Lung (tissue), 12 donors: ENCODE measurements around the gene SLC37A1. TPM values are rescaled to one million over a fixed set of nuclear protein-coding genes. Genes with fewer than 3 reads are reported as not detected.

ENCODE experiments used
- ATAC-seq: fragments of 200-7000 bp; cut with Tn5 transposase; one replicate; pipeline ENCODE4 v1.9.1; 2020; ENCODE audit warnings: moderate number of reproducible peaks; ENCODE audit not compliant: insufficient read depth, low FRiP score
- DNase-seq, 3 donors: peaks; one replicate each; pipeline ENCODE4 v3.0.0-alpha.2; 2013 to 2017
- H3K27ac ChIP-seq, 2 donors: one replicate each; pipeline ENCODE4 v1.5.1; 2013; ENCODE audit warnings: mild to moderate bottlenecking in 2 of 2, moderate library complexity in 2 of 2, control low read depth in 1 of 2, inconsistent platforms in 1 of 2, low read depth in 1 of 2, low read length in 1 of 2
- H3K27me3 ChIP-seq, 3 donors: one replicate each; pipeline ENCODE4 v1.5.1; 2013; ENCODE audit warnings: low read length in 2 of 3; ENCODE audit not compliant: control insufficient read depth in 3 of 3, insufficient read depth in 3 of 3
- H3K36me3 ChIP-seq, 4 donors: one replicate each; pipeline ENCODE4 v1.5.1; 2013; ENCODE audit warnings: low read length in 4 of 4, mild to moderate bottlenecking in 1 of 4, moderate library complexity in 1 of 4; ENCODE audit not compliant: control insufficient read depth in 4 of 4, insufficient read depth in 4 of 4
- H3K4me1 ChIP-seq, 5 donors: one replicate each; pipeline ENCODE4 v1.5.1; 2013; ENCODE audit warnings: low read length in 5 of 5, mild to moderate bottlenecking in 2 of 5, moderate library complexity in 1 of 5; ENCODE audit not compliant: control insufficient read depth in 5 of 5, insufficient read depth in 5 of 5
- H3K4me3 ChIP-seq: one replicate; pipeline ENCODE4 v1.5.1; 2013; ENCODE audit warnings: mild to moderate bottlenecking, control low read depth, moderate library complexity
- H3K9ac ChIP-seq, 2 donors: one replicate each; pipeline ENCODE4 v1.5.1; 2013; ENCODE audit warnings: low read length in 2 of 2, control low read depth in 1 of 2; ENCODE audit not compliant: insufficient read depth in 1 of 2
- H3K9me3 ChIP-seq, 4 donors: one replicate each; pipeline ENCODE4 v1.5.1; 2013; ENCODE audit warnings: low read length in 3 of 4, mild to moderate bottlenecking in 1 of 4, moderate library complexity in 1 of 4; ENCODE audit not compliant: control insufficient read depth in 4 of 4, insufficient read depth in 3 of 4
- WGBS, 2 donors: extraction: QIAGEN DNeasy Blood & Tissue Kit; methylation state at CpG; one replicate each; pipeline ENCODE4 v1.1.7; 2013; 5-methylcytosine and 5-hydroxymethylcytosine counted together
- polyA plus RNA-seq, 2 donors: library from polyadenylated mRNA; stranded (reverse); fragments of 200-250 nt; gene quantifications; one replicate each; pipeline ENCODE4 v1.2.1, GENCODE V29; 2013
- total RNA-seq, 2 donors: library from RNA; depleted of rRNA in 1 of 2; stranded (reverse); fragments of >200 nt in 1 of 2; gene quantifications; one replicate each; pipeline ENCODE4 v1.2.1, GENCODE V29; 2014 to 2021
- TF ChIP-seq, protein P1 (sequence below): IDR thresholded peaks from 2 replicates; pipeline ENCODE4 v1.5.1; 2012; ENCODE audit warnings: mild to moderate bottlenecking; ENCODE audit errors: control extremely low read depth, extremely low read depth
- donor health status: control.
- donor health status: control.
- donor health status: Bipolar disorder and iron deficiency.
- donor health status: healthy.
- donor health status: DM: yes; HTN: yes; CAD: no.

The SLC37A1 gene
- total and polyA plus RNA-seq, 4 donors: 13.3 to 29.5 (median 19.6) TPM

DNA sequence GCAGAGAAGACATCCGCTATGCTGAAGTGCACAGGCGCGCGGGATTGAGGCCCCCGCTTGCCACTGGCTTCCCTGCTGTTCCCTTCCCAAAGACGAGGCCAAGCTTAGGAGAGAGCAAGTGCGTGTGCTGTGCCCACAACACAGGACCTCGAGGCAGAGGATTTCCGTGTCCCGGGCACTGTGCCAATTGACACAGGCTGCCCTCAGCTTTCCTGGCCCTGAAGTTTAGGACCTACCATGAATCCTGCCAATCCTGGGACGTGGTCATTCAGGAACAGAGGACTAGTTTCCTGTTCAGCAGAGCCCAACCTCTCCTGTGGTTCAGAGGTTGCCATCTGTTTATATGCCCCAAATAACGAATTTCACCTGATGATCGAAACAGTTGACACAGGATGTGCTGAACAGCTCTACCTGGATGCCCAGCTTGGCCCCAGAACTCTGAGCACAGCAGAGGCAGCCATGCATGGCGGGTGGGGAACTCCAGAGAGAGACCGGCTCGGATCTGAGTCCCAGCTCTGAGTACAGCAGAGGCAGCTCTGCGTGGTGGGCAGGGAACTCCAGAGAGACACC, 22.0 kb downstream of the SLC37A1 start:
- no peaks in the 10 kb centered on the region for H3K27me3 ChIP-seq
- no peak overlapping the region for H3K4me3 ChIP-seq
- DNase-seq (no peak), ATAC-seq (no peak)
- no peak overlapping the region for H3K27ac ChIP-seq
- H3K36me3 ChIP-seq: peaks cover 0 to 24% (median 0%) of the 10 kb centered on the region in 4 donors
- TF ChIP-seq, protein P1, sequence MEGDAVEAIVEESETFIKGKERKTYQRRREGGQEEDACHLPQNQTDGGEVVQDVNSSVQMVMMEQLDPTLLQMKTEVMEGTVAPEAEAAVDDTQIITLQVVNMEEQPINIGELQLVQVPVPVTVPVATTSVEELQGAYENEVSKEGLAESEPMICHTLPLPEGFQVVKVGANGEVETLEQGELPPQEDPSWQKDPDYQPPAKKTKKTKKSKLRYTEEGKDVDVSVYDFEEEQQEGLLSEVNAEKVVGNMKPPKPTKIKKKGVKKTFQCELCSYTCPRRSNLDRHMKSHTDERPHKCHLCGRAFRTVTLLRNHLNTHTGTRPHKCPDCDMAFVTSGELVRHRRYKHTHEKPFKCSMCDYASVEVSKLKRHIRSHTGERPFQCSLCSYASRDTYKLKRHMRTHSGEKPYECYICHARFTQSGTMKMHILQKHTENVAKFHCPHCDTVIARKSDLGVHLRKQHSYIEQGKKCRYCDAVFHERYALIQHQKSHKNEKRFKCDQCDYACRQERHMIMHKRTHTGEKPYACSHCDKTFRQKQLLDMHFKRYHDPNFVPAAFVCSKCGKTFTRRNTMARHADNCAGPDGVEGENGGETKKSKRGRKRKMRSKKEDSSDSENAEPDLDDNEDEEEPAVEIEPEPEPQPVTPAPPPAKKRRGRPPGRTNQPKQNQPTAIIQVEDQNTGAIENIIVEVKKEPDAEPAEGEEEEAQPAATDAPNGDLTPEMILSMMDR: no peak
- peaks cover 0 to 18% (median 7%) of the 10 kb centered on the region in 5 donors for H3K4me1 ChIP-seq
- no peaks in the 10 kb centered on the region for H3K9me3 ChIP-seq
- H3K9ac ChIP-seq: no peak overlapping the region
- 70 to 74% methylated on average over 17 of the region's 17 CpGs for WGBS, 2 donors

- DNase-seq: no peak
Observed at GRCh38 chr21:42536601-42537000, 22.9 kb downstream of the SLC37A1 start.

GRCh38 chr21:42537106-42537742, 23.6 kb downstream of the SLC37A1 start:
- DNase-seq (no peak), ATAC-seq (no peak)
- Histone ChIP-seq H3K9me3 (no peaks in the 10 kb centered on the region), H3K9ac (no peak overlapping the region), H3K27ac (no peak overlapping the region), H3K36me3 (peaks cover 0 to 30% (median 0%) of the 10 kb centered on the region in 4 donors), H3K4me1 (peaks cover 0 to 14% (median 0%) of the 10 kb centered on the region in 5 donors), H3K27me3 (no peaks in the 10 kb centered on the region), H3K4me3 (no peak overlapping the region)
- TF ChIP-seq, protein P1: no peak
- WGBS, 2 donors: 87 to 91% methylated on average over 4 of the region's 4 CpGs

More at GRCh38 chr21:42536601-42537000, 22.9 kb downstream of the SLC37A1 start:
- H3K27me3 ChIP-seq: no peaks in the 10 kb centered on the region
- 97% methylated on average over 8 of the region's 8 CpGs for WGBS, 2 donors
- H3K9ac ChIP-seq: no peak overlapping the region
- TF ChIP-seq, protein P1: no peak
- no peak for ATAC-seq
- peaks cover 0 to 29% (median 0%) of the 10 kb centered on the region in 4 donors for H3K36me3 ChIP-seq
- H3K9me3 ChIP-seq: no peaks in the 10 kb centered on the region
- H3K4me1 ChIP-seq: peaks cover 0 to 18% (median 0%) of the 10 kb centered on the region in 5 donors
- H3K27ac ChIP-seq: no peak overlapping the region
- no peak overlapping the region for H3K4me3 ChIP-seq
